Liver (tissue), 3 donors: ENCODE data around the gene FAM193A.

Experiments
- ATF3 ChIP-seq: IDR thresholded peaks from 2 replicates; pipeline ENCODE4 v1.6.1; 2016; ENCODE audit warnings: antibody characterized with exemption
- CTCF ChIP-seq: fragments of 150-350 bp; IDR thresholded peaks from 2 replicates; pipeline ENCODE4 v1.5.1; 2017; ENCODE audit warnings: improper control_type of control experiment, low read depth, low read length; ENCODE audit not compliant: missing input control
- EGR1 ChIP-seq, 2 donors: IDR thresholded peaks; 2 replicates each; pipeline ENCODE4 v1.6.1; 2016 to 2018; ENCODE audit warnings: antibody characterized with exemption in 2 of 2, low read depth in 2 of 2
- HNF4A ChIP-seq, 2 donors: conservative IDR thresholded peaks; 2 replicates each; pipeline ENCODE4 v1.6.1; 2016; ENCODE audit warnings: antibody characterized with exemption in 2 of 2, mild to moderate bottlenecking in 2 of 2
- NR2F2 ChIP-seq: IDR thresholded peaks from 2 replicates; pipeline ENCODE4 v1.6.1; 2016; ENCODE audit warnings: antibody characterized with exemption
- RAD21 ChIP-seq, 2 donors: IDR thresholded peaks; 2 replicates each; pipeline ENCODE4 v1.6.1; 2016; ENCODE audit warnings: antibody characterized with exemption in 2 of 2, mild to moderate bottlenecking in 2 of 2
- SP1 ChIP-seq: IDR thresholded peaks from 2 replicates; pipeline ENCODE4 v1.6.1; 2018; ENCODE audit warnings: antibody characterized with exemption, mild to moderate bottlenecking
- TAF1 ChIP-seq: conservative IDR thresholded peaks from 2 replicates; pipeline ENCODE4 v1.6.1; 2016; ENCODE audit warnings: antibody characterized with exemption, mild to moderate bottlenecking
- TF ChIP-seq, protein P1 (sequence below): IDR thresholded peaks from 2 replicates; pipeline ENCODE4 v1.6.1; 2016; ENCODE audit warnings: antibody characterized with exemption
- TF ChIP-seq, protein P2 (sequence below): IDR thresholded peaks from 2 replicates; pipeline ENCODE4 v1.6.1; 2016; ENCODE audit warnings: antibody characterized with exemption
- donor health status: healthy.
- donor health status: healthy.

GRCh38 chr4:2535376-2536192, 863 bp upstream of the FAM193A start:
- no peak for TF ChIP-seq NR2F2
- TF ChIP-seq CTCF = no peak
- no peak for TF ChIP-seq ATF3
- no peak for TF ChIP-seq EGR1 (IDR thresholded peaks at IDR 0.05; ENCODE audit: low read depth in 2 of 2)
- TF ChIP-seq SP1 = no peak
- TF ChIP-seq, protein P1, sequence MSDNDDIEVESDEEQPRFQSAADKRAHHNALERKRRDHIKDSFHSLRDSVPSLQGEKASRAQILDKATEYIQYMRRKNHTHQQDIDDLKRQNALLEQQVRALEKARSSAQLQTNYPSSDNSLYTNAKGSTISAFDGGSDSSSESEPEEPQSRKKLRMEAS = no peak
- TF ChIP-seq, protein P2, sequence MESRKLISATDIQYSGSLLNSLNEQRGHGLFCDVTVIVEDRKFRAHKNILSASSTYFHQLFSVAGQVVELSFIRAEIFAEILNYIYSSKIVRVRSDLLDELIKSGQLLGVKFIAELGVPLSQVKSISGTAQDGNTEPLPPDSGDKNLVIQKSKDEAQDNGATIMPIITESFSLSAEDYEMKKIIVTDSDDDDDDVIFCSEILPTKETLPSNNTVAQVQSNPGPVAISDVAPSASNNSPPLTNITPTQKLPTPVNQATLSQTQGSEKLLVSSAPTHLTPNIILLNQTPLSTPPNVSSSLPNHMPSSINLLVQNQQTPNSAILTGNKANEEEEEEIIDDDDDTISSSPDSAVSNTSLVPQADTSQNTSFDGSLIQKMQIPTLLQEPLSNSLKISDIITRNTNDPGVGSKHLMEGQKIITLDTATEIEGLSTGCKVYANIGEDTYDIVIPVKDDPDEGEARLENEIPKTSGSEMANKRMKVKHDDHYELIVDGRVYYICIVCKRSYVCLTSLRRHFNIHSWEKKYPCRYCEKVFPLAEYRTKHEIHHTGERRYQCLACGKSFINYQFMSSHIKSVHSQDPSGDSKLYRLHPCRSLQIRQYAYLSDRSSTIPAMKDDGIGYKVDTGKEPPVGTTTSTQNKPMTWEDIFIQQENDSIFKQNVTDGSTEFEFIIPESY = no peak
- TF ChIP-seq HNF4A (conservative IDR thresholded peaks at IDR 0.05) = no peak
- TF ChIP-seq TAF1 = no peak
- TF ChIP-seq RAD21 (IDR thresholded peaks at IDR 0.05) = no peak
